HTR-8/SVneo (cell line): Measurements from ENCODE around the gene ATP8A1.
A peak's percentile ranks its signal among the peaks of the same experiment; 100 is the strongest.
"Not testable (repeated sequence)": the region's sequence is repeated elsewhere in the genome, so short reads cannot be mapped to it uniquely, and the experiment has no call there.

Experiments used
- DNase-seq: peaks from one replicate; pipeline ENCODE4 v3.0.0; 2011; ENCODE audit warnings: low spot score, mixed read lengths; ENCODE audit not compliant: insufficient read length
- FAIRE-seq: peaks from 2 replicates; lab custom pipeline; 2011; peaks lifted over from hg19 to GRCh38; lab: Jason Lieb, UNC

ATP8A1 gene

GRCh38 chr4:42656944-42657792, at the start of gene ATP8A1:
Gene ATP8A1, minus strand, starts transcription at chr4:42657105. Its CDS starts 232 bp downstream, at chr4:42656873.
- DNase-seq = peak; percentile 77
- peak; percentile 80 for FAIRE-seq

GRCh38 chr4:42706086-42706485, 49.2 kb upstream of the ATP8A1 start:
- no peak for FAIRE-seq

GRCh38 chr4:42703813-42704212, 46.9 kb upstream of the ATP8A1 start:
- FAIRE-seq (no peak), DNase-seq (no peak)

More at GRCh38 chr4:42706086-42706485, 49.2 kb upstream of the ATP8A1 start:
- DNase-seq = no peak

GRCh38 chr4:42702895-42703294, 46.0 kb upstream of the ATP8A1 start:
- FAIRE-seq (no peak), DNase-seq (no peak)

- FAIRE-seq, DNase-seq: not testable (repeated sequence)
These were observed 44.9 kb upstream of the ATP8A1 start for GRCh38 chr4:42701780-42702179.

- FAIRE-seq (no peak), DNase-seq (no peak)
These were observed 33.6 kb upstream of the ATP8A1 start for GRCh38 chr4:42690537-42690936.

GRCh38 chr4:42683393-42683792, 26.5 kb upstream of the ATP8A1 start:
- FAIRE-seq = no peak
- DNase-seq = no peak

- DNase-seq = no peak
- FAIRE-seq = no peak
These were observed 21.6 kb upstream of the ATP8A1 start for GRCh38 chr4:42678512-42678911.

GRCh38 chr4:42676066-42676951, 19.4 kb upstream of the ATP8A1 start:
- FAIRE-seq (no peak), DNase-seq (no peak)

- FAIRE-seq = no peak
- no peak for DNase-seq
These were observed 16.1 kb upstream of the ATP8A1 start for GRCh38 chr4:42673082-42673425.

- FAIRE-seq = no peak
- no peak for DNase-seq
These were observed 15.6 kb upstream of the ATP8A1 start for GRCh38 chr4:42672359-42673081.

GRCh38 chr4:42671431-42672194, 14.7 kb upstream of the ATP8A1 start:
- FAIRE-seq (no peak), DNase-seq (no peak)

GRCh38 chr4:42658261-42658660, 1.4 kb upstream of the ATP8A1 start:
- no peak for DNase-seq
- FAIRE-seq = no peak

- DNase-seq = no peak
- no peak for FAIRE-seq
These were observed 294 bp downstream of the ATP8A1 start for GRCh38 chr4:42656679-42656943.

GRCh38 chr4:42655921-42656678, 805 bp downstream of the ATP8A1 start:
- peak; percentile 28 for DNase-seq
- no peak for FAIRE-seq

GRCh38 chr4:42655269-42655637, 1.7 kb downstream of the ATP8A1 start:
- DNase-seq (no peak), FAIRE-seq (no peak)

GRCh38 chr4:42654631-42655268, 2.2 kb downstream of the ATP8A1 start:
- no peak for FAIRE-seq
- peak; percentile 11 for DNase-seq

- DNase-seq (no peak), FAIRE-seq (no peak)
These were observed 3.0 kb downstream of the ATP8A1 start for GRCh38 chr4:42653626-42654560.
